Esophagus (tissue), 2 donors: ENCODE measurements around the gene HADHB. TPM values are rescaled to one million over a fixed set of nuclear protein-coding genes. Genes with fewer than 3 reads are reported as not detected.
"Not testable (repeated sequence)": the region's sequence is repeated elsewhere in the genome, so short reads cannot be mapped to it uniquely, and the experiment has no call there.

Source experiments
- H3K27ac ChIP-seq, 2 donors: one replicate each; pipeline ENCODE4 v1.5.1; 2013; ENCODE audit warnings: low read depth in 2 of 2, mild to moderate bottlenecking in 2 of 2, inconsistent platforms in 1 of 2, low read length in 1 of 2, moderate library complexity in 1 of 2
- H3K27me3 ChIP-seq, 2 donors: one replicate each; pipeline ENCODE4 v1.6.1; 2013; ENCODE audit warnings: low read length in 2 of 2, control low read depth in 1 of 2, mild to moderate bottlenecking in 1 of 2; ENCODE audit not compliant: insufficient read depth in 2 of 2, control insufficient read depth in 1 of 2
- H3K36me3 ChIP-seq, 2 donors: one replicate each; pipeline ENCODE4 v1.6.1; 2013; ENCODE audit warnings: low read length in 1 of 2; ENCODE audit not compliant: control insufficient read depth in 2 of 2, insufficient read depth in 2 of 2
- H3K4me1 ChIP-seq, 2 donors: one replicate each; pipeline ENCODE4 v1.6.1; 2013; ENCODE audit warnings: low read length in 1 of 2; ENCODE audit not compliant: control insufficient read depth in 2 of 2, insufficient read depth in 2 of 2
- H3K4me3 ChIP-seq, 2 donors: one replicate each; pipeline ENCODE4 v1.5.1; 2013; ENCODE audit warnings: low read length in 2 of 2, mild to moderate bottlenecking in 2 of 2, low read depth in 1 of 2, moderate library complexity in 1 of 2
- H3K9me3 ChIP-seq, 2 donors: one replicate each; pipeline ENCODE4 v1.6.1; 2013; ENCODE audit warnings: mild to moderate bottlenecking in 2 of 2, low read depth in 1 of 2, low read length in 1 of 2, moderate library complexity in 1 of 2; ENCODE audit not compliant: control insufficient read depth in 2 of 2, insufficient read depth in 1 of 2
- WGBS, 2 donors: extraction: QIAGEN DNeasy Blood & Tissue Kit; methylation state at CpG; one replicate each; pipeline ENCODE4 v1.1.7; 2013; 5-methylcytosine and 5-hydroxymethylcytosine counted together
- polyA plus RNA-seq, 2 donors: library from polyadenylated mRNA; stranded (reverse); fragments of 200-250 nt; gene quantifications; one replicate each; pipeline ENCODE4 v1.2.3, GENCODE V29; 2013
- donor health status: healthy with polysubstance abuse.
- donor health status: Bipolar disorder and iron deficiency.

The HADHB gene
- polyA plus RNA-seq, 2 donors: 50.0 to 82.4 TPM

GRCh38 chr2:26268213-26268612, 23.5 kb downstream of the HADHB start:
- Histone ChIP-seq H3K9me3 (no peaks in the 10 kb centered on the region), H3K36me3 (peaks cover 0 to 4% of the 10 kb centered on the region in 2 donors), H3K27ac (no peak overlapping the region), H3K4me1 (no peaks in the 10 kb centered on the region), H3K27me3 (no peaks in the 10 kb centered on the region), H3K4me3 (no peak overlapping the region)
- WGBS, 2 donors: 94 to 96% methylated on average over 4 of the region's 4 CpGs

- peak overlapping the region in 1 of 2 donors; percentile 24 for H3K27ac ChIP-seq
- H3K27me3 ChIP-seq: not testable (repeated sequence)
Measured at GRCh38 chr2:26268670-26269385, 24.1 kb downstream of the HADHB start.

GRCh38 chr2:26269571-26270158, 24.9 kb downstream of the HADHB start:
- 72 to 73% methylated on average over 6 of the region's 6 CpGs for WGBS, 2 donors
- Histone ChIP-seq H3K36me3 (peaks cover 0 to under 1% of the 10 kb centered on the region in 2 donors), H3K4me3 (no peak overlapping the region), H3K27ac (no peak overlapping the region), H3K9me3 (no peaks in the 10 kb centered on the region), H3K4me1 (no peaks in the 10 kb centered on the region), H3K27me3 (no peaks in the 10 kb centered on the region)

More at GRCh38 chr2:26268670-26269385, 24.1 kb downstream of the HADHB start:
- H3K9me3 ChIP-seq, H3K4me3 ChIP-seq, H3K36me3 ChIP-seq, H3K4me1 ChIP-seq: not testable (repeated sequence)
- WGBS, 2 donors: 79 to 84% methylated on average over 12 of the region's 12 CpGs

- Histone ChIP-seq H3K4me1 (no peaks in the 10 kb centered on the region), H3K36me3 (no peaks in the 10 kb centered on the region), H3K27me3 (no peaks in the 10 kb centered on the region), H3K4me3 (no peak overlapping the region), H3K27ac (no peak overlapping the region), H3K9me3 (no peaks in the 10 kb centered on the region)
Measured at GRCh38 chr2:26270373-26270772, 25.6 kb downstream of the HADHB start.

GRCh38 chr2:26273501-26273900, 28.8 kb downstream of the HADHB start:
- H3K9me3 ChIP-seq: no peaks in the 10 kb centered on the region
- H3K4me1 ChIP-seq: no peaks in the 10 kb centered on the region
- WGBS, 2 donors: 50 to 56% methylated on average over 2 of the region's 2 CpGs
- peaks cover 0 to 2% of the 10 kb centered on the region in 2 donors for H3K36me3 ChIP-seq
- H3K27me3 ChIP-seq: no peaks in the 10 kb centered on the region
- peak overlapping the region in 1 of 2 donors; percentile 41 for H3K27ac ChIP-seq
- H3K4me3 ChIP-seq: no peak overlapping the region

- peak overlapping the region; percentile 71 to 80 for H3K27ac ChIP-seq
- H3K4me3 ChIP-seq: no peak overlapping the region
- H3K36me3 ChIP-seq: peaks cover 0 to 5% of the 10 kb centered on the region in 2 donors
- WGBS, 2 donors: 19 to 20% methylated on average over 5 of the region's 5 CpGs
- no peaks in the 10 kb centered on the region for H3K4me1 ChIP-seq
- H3K27me3 ChIP-seq: no peaks in the 10 kb centered on the region
- H3K9me3 ChIP-seq: no peaks in the 10 kb centered on the region
Measured at GRCh38 chr2:26274058-26274613, 29.4 kb downstream of the HADHB start.

GRCh38 chr2:26276484-26277227, 31.9 kb downstream of the HADHB start:
- WGBS, 2 donors: 89 to 92% methylated on average over 4 of the region's 4 CpGs
- no peaks in the 10 kb centered on the region for H3K9me3 ChIP-seq
- H3K36me3 ChIP-seq: peaks cover 0 to 8% of the 10 kb centered on the region in 2 donors
- no peak overlapping the region for H3K27ac ChIP-seq
- no peaks in the 10 kb centered on the region for H3K27me3 ChIP-seq
- H3K4me1 ChIP-seq: no peaks in the 10 kb centered on the region
- no peak overlapping the region for H3K4me3 ChIP-seq

GRCh38 chr2:26279886-26280285, 35.1 kb downstream of the HADHB start:
- Histone ChIP-seq H3K4me1 (no peaks in the 10 kb centered on the region), H3K4me3 (no peak overlapping the region), H3K27me3 (no peaks in the 10 kb centered on the region), H3K27ac (no peak overlapping the region), H3K36me3 (peaks cover 0 to 8% of the 10 kb centered on the region in 2 donors), H3K9me3 (no peaks in the 10 kb centered on the region)
- WGBS, 2 donors: 92 to 94% methylated on average over 3 of the region's 3 CpGs

- Histone ChIP-seq H3K36me3 (peaks cover 2 to 10% of the 10 kb centered on the region in 2 donors), H3K27ac (no peak overlapping the region)
Measured at GRCh38 chr2:26281226-26281625, 36.5 kb downstream of the HADHB start.

More at GRCh38 chr2:26281226-26281625, 36.5 kb downstream of the HADHB start:
- H3K4me3 ChIP-seq: no peak overlapping the region
- no peaks in the 10 kb centered on the region for H3K27me3 ChIP-seq
- no peaks in the 10 kb centered on the region for H3K9me3 ChIP-seq
- WGBS, 2 donors: 56 to 58% methylated on average over 2 of the region's 2 CpGs
- no peaks in the 10 kb centered on the region for H3K4me1 ChIP-seq
